ENCODE measurements around the gene ERI3.

DNA sequence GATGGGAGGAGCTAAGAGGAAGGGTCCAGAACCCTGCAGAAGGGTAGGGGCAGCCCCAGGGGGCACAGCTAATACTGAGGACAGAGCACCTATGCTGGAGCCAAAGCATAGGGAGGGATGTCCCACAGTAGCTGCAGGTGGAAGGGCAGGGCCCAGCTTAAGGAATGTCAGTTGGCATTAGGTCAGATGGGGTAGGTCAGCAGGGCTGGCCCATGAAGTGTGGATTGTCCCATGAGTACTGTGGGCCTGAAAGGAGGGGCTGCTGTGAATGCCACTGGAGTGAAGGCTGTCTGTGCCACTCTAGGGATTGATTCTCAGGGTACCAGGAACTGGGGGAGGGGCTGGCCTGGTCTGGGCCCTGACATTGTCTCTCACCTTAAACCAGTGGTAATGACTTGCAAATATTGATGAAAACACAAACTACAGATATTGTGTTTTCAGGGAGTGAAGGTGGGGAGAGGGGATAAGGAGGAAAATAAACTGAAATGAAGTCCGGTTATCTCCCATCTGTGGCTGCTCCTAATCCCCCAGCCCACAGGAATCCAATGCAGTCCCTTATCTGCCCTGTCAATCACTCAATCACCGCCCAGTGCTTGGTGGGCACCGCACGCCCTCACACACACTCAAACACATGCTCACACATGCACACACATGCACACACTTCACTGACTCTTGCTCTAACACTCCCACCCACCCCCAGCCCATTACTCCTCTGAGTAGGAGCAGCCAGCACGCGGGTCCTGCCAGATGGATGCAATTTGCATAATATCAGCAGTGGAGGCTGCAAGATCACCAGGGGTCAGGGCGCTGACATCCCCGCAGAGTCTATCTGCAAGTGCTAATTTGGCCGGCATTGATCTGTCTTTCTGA, 114.0 kb downstream of the ERI3 start:
- no peak for TF ChIP-seq POLR2A (IDR thresholded peaks at IDR 0.05)
- TF ChIP-seq, protein P1, sequence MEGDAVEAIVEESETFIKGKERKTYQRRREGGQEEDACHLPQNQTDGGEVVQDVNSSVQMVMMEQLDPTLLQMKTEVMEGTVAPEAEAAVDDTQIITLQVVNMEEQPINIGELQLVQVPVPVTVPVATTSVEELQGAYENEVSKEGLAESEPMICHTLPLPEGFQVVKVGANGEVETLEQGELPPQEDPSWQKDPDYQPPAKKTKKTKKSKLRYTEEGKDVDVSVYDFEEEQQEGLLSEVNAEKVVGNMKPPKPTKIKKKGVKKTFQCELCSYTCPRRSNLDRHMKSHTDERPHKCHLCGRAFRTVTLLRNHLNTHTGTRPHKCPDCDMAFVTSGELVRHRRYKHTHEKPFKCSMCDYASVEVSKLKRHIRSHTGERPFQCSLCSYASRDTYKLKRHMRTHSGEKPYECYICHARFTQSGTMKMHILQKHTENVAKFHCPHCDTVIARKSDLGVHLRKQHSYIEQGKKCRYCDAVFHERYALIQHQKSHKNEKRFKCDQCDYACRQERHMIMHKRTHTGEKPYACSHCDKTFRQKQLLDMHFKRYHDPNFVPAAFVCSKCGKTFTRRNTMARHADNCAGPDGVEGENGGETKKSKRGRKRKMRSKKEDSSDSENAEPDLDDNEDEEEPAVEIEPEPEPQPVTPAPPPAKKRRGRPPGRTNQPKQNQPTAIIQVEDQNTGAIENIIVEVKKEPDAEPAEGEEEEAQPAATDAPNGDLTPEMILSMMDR (IDR thresholded peaks at IDR 0.05): no peak

Data from vagina (tissue), 2 donors.